Muscle layer of colon (tissue), 2 donors: Measurements from ENCODE around the gene GABARAP.

Source experiments
- H3K27ac ChIP-seq: one replicate; pipeline ENCODE4 v1.7.0; 2013; ENCODE audit warnings: low read depth, mild to moderate bottlenecking, low read length, moderate library complexity
- H3K27me3 ChIP-seq, 2 donors: one replicate each; pipeline ENCODE4 v1.7.0; 2013; ENCODE audit warnings: low read length in 2 of 2, mild to moderate bottlenecking in 2 of 2; ENCODE audit not compliant: insufficient read depth in 2 of 2, control insufficient read depth in 1 of 2
- H3K36me3 ChIP-seq: one replicate; pipeline ENCODE4 v1.7.0; 2013; ENCODE audit warnings: mild to moderate bottlenecking, low read length; ENCODE audit not compliant: insufficient read depth
- H3K4me1 ChIP-seq: one replicate; pipeline ENCODE4 v1.7.0; 2013; ENCODE audit warnings: mild to moderate bottlenecking, low read length; ENCODE audit not compliant: insufficient read depth
- H3K4me3 ChIP-seq, 2 donors: one replicate each; pipeline ENCODE4 v1.7.0; 2013; ENCODE audit warnings: low read length in 2 of 2, low read depth in 1 of 2, mild to moderate bottlenecking in 1 of 2, moderate library complexity in 1 of 2
- H3K9ac ChIP-seq: one replicate; pipeline ENCODE4 v1.7.0; 2013; ENCODE audit warnings: low read length
- H3K9me3 ChIP-seq: one replicate; pipeline ENCODE4 v1.7.0; 2013; ENCODE audit warnings: mild to moderate bottlenecking, low read length
- donor health status: abdominal sarcoma.
- donor health status: Adenocarcinoma of cecum.

GABARAP gene

GRCh38 chr17:7237266-7237760 is 4.9 kb downstream of the GABARAP start:
- no peak overlapping the region for H3K9ac ChIP-seq

DNA sequence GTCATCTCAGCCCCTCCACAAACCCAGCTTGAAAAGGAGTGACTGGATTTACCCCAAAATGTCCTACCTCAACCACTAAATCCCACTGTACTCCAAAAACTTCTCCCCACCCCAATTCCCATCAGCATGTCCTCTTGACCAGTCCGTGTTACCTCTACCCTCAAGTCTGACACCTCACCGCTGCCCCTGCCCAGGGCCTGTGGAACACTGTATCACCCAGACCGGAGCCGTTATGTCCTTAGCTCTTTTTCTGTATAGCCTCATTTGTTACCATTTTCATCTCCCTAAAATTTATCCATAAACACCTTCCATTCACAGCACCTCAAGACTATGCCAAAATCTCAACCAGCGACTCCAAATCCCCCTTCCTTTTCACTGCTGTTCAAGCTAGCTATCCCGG is 5.4 kb downstream of the GABARAP start:
- H3K4me1 ChIP-seq = peaks cover 54% of the 10 kb centered on the region

More at GRCh38 chr17:7237266-7237760, 4.9 kb downstream of the GABARAP start:
- H3K27ac ChIP-seq = peak overlapping the region; percentile 87
- peaks cover 49% of the 10 kb centered on the region for H3K4me1 ChIP-seq
- H3K4me3 ChIP-seq = peak overlapping the region; percentile 30 to 53
- H3K36me3 ChIP-seq = peaks cover 37% of the 10 kb centered on the region
- no peaks in the 10 kb centered on the region for H3K9me3 ChIP-seq
- no peaks in the 10 kb centered on the region for H3K27me3 ChIP-seq

GRCh38 chr17:7235693-7236665 is 6.3 kb downstream of the GABARAP start:
- Histone ChIP-seq H3K4me3 (no peak overlapping the region), H3K36me3 (peaks cover 30% of the 10 kb centered on the region), H3K27ac (no peak overlapping the region), H3K27me3 (no peaks in the 10 kb centered on the region), H3K9me3 (no peaks in the 10 kb centered on the region), H3K4me1 (peaks cover 50% of the 10 kb centered on the region), H3K9ac (no peak overlapping the region)

More for the DNA sequence above, 5.4 kb downstream of the GABARAP start:
- H3K4me3 ChIP-seq = no peak overlapping the region
- peak overlapping the region; percentile 87 for H3K27ac ChIP-seq
- no peak overlapping the region for H3K9ac ChIP-seq
- H3K9me3 ChIP-seq = no peaks in the 10 kb centered on the region
- H3K36me3 ChIP-seq = peaks cover 37% of the 10 kb centered on the region
- H3K27me3 ChIP-seq = no peaks in the 10 kb centered on the region

- H3K4me3 ChIP-seq = peak within 1 kb of the TSS; percentile 51 to 75
- H3K9ac ChIP-seq = peak within 1 kb of the TSS; percentile 23
- peak within 1 kb of the TSS; percentile 87 for H3K27ac ChIP-seq
- H3K4me1 ChIP-seq = peaks cover 37% of the 10 kb centered on the region
- H3K36me3 ChIP-seq = peaks cover 35% of the 10 kb centered on the region
- H3K9me3 ChIP-seq = no peaks in the 10 kb centered on the region
- no peaks in the 10 kb centered on the region for H3K27me3 ChIP-seq
These were observed 7.9 kb downstream of the GABARAP start, which contains the start of gene DVL2 for GRCh38 chr17:7234083-7234951. Gene DVL2 (minus strand): TSS chr17:7234517. CDS start chr17:7234262, 255 bp downstream.

DNA sequence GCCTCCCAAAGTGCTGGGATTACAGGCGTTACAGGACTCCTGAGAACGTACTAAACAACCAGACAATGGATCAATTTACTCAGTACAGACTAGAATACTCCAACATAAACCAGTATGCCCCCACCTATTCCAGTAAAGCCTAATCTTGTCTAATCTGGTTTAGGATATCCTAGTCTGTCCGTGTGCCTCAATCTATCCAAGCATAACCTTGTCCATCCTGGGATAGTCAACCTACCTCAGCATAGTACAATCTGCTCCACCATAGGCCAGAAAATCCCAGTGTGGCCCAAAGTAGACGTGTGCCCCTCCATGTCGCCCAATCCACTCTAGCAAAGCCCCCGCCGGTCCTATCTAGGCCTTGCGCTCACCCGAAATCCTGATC is 8.6 kb downstream of the GABARAP start:
- peak overlapping the region; percentile 87 for H3K27ac ChIP-seq
- H3K4me1 ChIP-seq = peaks cover 37% of the 10 kb centered on the region
- peaks cover 41% of the 10 kb centered on the region for H3K36me3 ChIP-seq
- peak overlapping the region; percentile 51 to 75 for H3K4me3 ChIP-seq
- H3K27me3 ChIP-seq = no peaks in the 10 kb centered on the region
- H3K9me3 ChIP-seq = no peaks in the 10 kb centered on the region
- H3K9ac ChIP-seq = peak overlapping the region; percentile 23

- no peak overlapping the region for H3K27ac ChIP-seq
- H3K27me3 ChIP-seq = no peaks in the 10 kb centered on the region
- H3K4me3 ChIP-seq = no peak overlapping the region
- H3K9me3 ChIP-seq = no peaks in the 10 kb centered on the region
- peaks cover 57% of the 10 kb centered on the region for H3K36me3 ChIP-seq
- no peak overlapping the region for H3K9ac ChIP-seq
- peaks cover 33% of the 10 kb centered on the region for H3K4me1 ChIP-seq
These were observed 10.1 kb downstream of the GABARAP start for GRCh38 chr17:7232114-7232513.

GRCh38 chr17:7229504-7229903 is 12.7 kb downstream of the GABARAP start:
- Histone ChIP-seq H3K27ac (no peak overlapping the region), H3K27me3 (no peaks in the 10 kb centered on the region), H3K4me1 (peaks cover 19% of the 10 kb centered on the region), H3K9ac (no peak overlapping the region), H3K4me3 (no peak overlapping the region), H3K36me3 (peaks cover 57% of the 10 kb centered on the region), H3K9me3 (no peaks in the 10 kb centered on the region)

- H3K27me3 ChIP-seq = no peaks in the 10 kb centered on the region
- no peak overlapping the region for H3K4me3 ChIP-seq
- peaks cover 60% of the 10 kb centered on the region for H3K36me3 ChIP-seq
- peaks cover 19% of the 10 kb centered on the region for H3K4me1 ChIP-seq
- H3K9me3 ChIP-seq = no peaks in the 10 kb centered on the region
- no peak overlapping the region for H3K27ac ChIP-seq
- no peak overlapping the region for H3K9ac ChIP-seq
These were observed 13.3 kb downstream of the GABARAP start for GRCh38 chr17:7228920-7229319.

DNA sequence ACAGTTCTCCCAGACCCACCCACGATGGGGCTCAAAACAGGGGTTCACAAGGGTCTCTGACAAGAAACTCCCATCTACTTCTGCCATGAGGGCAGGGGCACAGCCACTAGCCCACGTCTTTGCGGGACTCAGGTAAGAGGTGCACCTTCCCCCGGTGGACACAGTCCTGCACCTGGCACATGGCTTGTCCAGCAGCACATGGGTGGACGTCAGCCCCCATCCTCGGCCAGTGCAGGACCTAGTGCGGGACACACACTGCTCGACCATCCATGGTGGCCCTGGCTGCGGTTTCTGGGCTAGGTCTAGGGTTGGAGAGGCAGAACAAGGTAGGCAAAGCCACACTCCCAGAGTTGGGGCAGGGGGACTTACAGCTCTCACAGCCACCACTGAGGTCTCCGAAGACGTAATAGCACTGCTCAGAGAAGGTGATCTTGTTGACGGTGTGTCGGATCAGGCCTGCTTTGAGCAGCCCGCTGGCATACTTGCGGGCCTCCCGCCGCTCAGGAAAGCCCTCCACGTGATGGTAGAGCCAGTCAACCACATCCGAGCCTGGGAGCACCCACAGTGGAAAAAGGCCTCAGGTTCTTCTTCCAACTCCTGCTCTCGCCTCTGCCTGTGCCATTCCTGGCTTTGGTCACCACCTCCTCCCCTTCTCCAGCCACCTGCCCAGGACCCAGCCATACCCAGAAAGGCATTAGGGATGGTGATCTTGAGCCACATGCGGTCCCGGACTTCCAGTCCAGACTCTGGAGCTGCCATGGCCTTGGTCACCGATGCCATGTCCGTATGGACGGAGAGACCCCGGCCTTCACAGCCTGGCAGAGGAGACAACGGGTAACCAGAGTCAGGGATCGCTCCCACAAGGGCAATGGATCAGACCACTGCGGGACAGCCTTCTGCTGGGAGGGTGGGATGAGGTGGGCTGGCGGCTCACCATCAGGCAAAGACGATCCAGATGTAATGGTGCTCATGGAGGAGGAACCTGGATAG is 15.2 kb downstream of the GABARAP start:
- H3K36me3 ChIP-seq = peaks cover 77% of the 10 kb centered on the region
- peaks cover 5% of the 10 kb centered on the region for H3K4me1 ChIP-seq
- no peak overlapping the region for H3K9ac ChIP-seq
- H3K27ac ChIP-seq = no peak overlapping the region
- H3K27me3 ChIP-seq = no peaks in the 10 kb centered on the region
- H3K9me3 ChIP-seq = no peaks in the 10 kb centered on the region
- H3K4me3 ChIP-seq = no peak overlapping the region

DNA sequence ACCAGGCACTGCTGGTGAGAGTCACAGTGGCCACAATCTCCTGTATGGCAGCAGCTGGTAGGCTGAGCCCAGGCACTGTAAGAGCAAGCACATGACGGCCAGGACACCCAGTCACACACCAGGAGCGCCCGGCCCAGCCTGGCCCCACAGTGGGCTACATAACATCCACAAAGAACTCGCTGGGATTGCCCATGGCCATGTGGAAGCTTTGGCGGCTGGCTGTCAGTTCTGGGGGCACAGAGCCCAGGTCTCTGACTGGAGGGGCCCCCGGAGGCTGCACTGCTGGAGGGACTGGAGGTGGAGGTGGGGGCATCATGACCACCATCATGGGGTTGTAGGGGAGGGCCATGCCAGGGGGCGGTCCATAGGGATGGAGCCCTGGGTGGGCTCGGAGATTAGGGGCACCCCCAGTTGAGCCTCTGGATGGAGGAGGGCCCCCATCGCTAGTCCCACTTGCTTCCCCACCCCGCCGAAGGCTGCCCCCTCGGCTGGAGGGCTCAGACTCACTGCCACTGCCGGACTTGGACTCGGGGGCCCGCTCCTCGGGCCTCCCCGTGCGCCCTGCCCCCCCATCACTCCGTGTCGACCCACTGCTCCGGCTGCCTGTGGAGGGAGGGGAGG is 16.4 kb downstream of the GABARAP start:
- Histone ChIP-seq H3K4me1 (peaks cover 8% of the 10 kb centered on the region), H3K27me3 (no peaks in the 10 kb centered on the region), H3K27ac (no peak overlapping the region), H3K36me3 (peaks cover 86% of the 10 kb centered on the region), H3K9me3 (no peaks in the 10 kb centered on the region), H3K9ac (no peak overlapping the region), H3K4me3 (no peak overlapping the region)
